H1 (cell line): ENCODE results near the gene KREMEN1. TPM values are rescaled to one million over a fixed set of nuclear protein-coding genes. Genes with fewer than 3 reads are reported as not detected.

Experiments
- CTCF ChIA-PET: fragments of 300-600 bp; sonication (Branson Sonifier 250); formaldehyde crosslinking; loops from one replicate; lab custom pipeline; 2021; ENCODE audit not compliant: partially characterized antibody; lab: Charles Lee
- POLR2A ChIA-PET: fragments of 300-600 bp; sonication (Branson Sonifier 250); formaldehyde crosslinking; loops from one replicate; lab custom pipeline; 2021; ENCODE audit warnings: inconsistent platforms; ENCODE audit not compliant: partially characterized antibody; lab: Charles Lee
- DNase-seq, 2 experiments: peaks; one replicate each; pipeline versions ENCODE4 v3.0.0 to v3.0.0-alpha.2; 2010 to 2022; ENCODE audit warnings: low spot score in 2 of 2, low read depth in 1 of 2, mixed read lengths in 1 of 2
- FAIRE-seq: peaks from 2 replicates; lab custom pipeline; 2011; peaks lifted over from hg19 to GRCh38; lab: Jason Lieb, UNC
- H2AFZ ChIP-seq: 2 replicates; pipeline ENCODE4 v1.8.1; 2012; ENCODE audit warnings: low read length, inconsistent platforms
- H2AK5ac ChIP-seq: 2 replicates; pipeline ENCODE4 v1.6.1; 2013; ENCODE audit warnings: low read depth, low read length
- H2BK120ac ChIP-seq: replicated peaks from 2 replicates; pipeline ENCODE3; 2013; ENCODE audit warnings: low read depth, low read length, inconsistent platforms
- H2BK12ac ChIP-seq: 2 replicates; pipeline ENCODE4 v1.6.1; 2013; ENCODE audit warnings: low read depth, low read length
- H2BK15ac ChIP-seq: 2 replicates; pipeline ENCODE4 v1.6.1; 2013; ENCODE audit warnings: low read length
- H2BK20ac ChIP-seq: 2 replicates; pipeline ENCODE4 v1.6.1; 2013; ENCODE audit warnings: low read length
- H2BK5ac ChIP-seq: 2 replicates; pipeline ENCODE4 v1.6.1; 2013; ENCODE audit warnings: low read depth, low read length
- H3K14ac ChIP-seq: 2 replicates; pipeline ENCODE4 v1.6.1; 2013; ENCODE audit warnings: inconsistent platforms; ENCODE audit not compliant: insufficient read length
- H3K18ac ChIP-seq: 2 replicates; pipeline ENCODE4 v1.6.1; 2013; ENCODE audit warnings: low read length; ENCODE audit errors: extremely low read depth
- H3K23ac ChIP-seq: 2 replicates; pipeline ENCODE4 v1.6.1; 2013; ENCODE audit warnings: inconsistent platforms; ENCODE audit not compliant: insufficient read length
- H3K23me2 ChIP-seq: 2 replicates; pipeline ENCODE4 v1.6.1; 2013; ENCODE audit warnings: low read depth, low read length
- H3K27ac ChIP-seq: 2 replicates; pipeline ENCODE4 v1.6.1; 2011; ENCODE audit warnings: low read depth, low read length, inconsistent platforms
- H3K27me3 ChIP-seq, 4 experiments: replicated peaks in 1 of 4; 1 replicate in 1 of 4; 2 replicates in 3 of 4; pipeline versions ENCODE4 v1.6.1 to v1.8.1; 2011 to 2013; ENCODE audit warnings: low read length in 3 of 4, mild to moderate bottlenecking in 3 of 4, inconsistent platforms in 2 of 4, mixed read lengths in 2 of 4, moderate library complexity in 1 of 4; ENCODE audit not compliant: control insufficient read depth in 3 of 4, insufficient read depth in 3 of 4; ENCODE audit errors: extremely low read depth in 1 of 4
- H3K36me3 ChIP-seq, 4 experiments: 2 replicates each; pipeline versions ENCODE4 v1.6.1 to v1.8.1; 2011 to 2013; ENCODE audit warnings: mild to moderate bottlenecking in 4 of 4, low read length in 3 of 4, moderate library complexity in 2 of 4, control low read depth in 1 of 4, inconsistent platforms in 1 of 4; ENCODE audit not compliant: insufficient read depth in 4 of 4, control insufficient read depth in 2 of 4
- H3K4ac ChIP-seq: replicated peaks from 2 replicates; pipeline ENCODE3; 2013; ENCODE audit warnings: low read length, low read depth, mixed read lengths, inconsistent platforms; ENCODE audit not compliant: insufficient read length
- H3K4me1 ChIP-seq, 4 experiments: replicated peaks in 1 of 4; 1 replicate in 1 of 4; 2 replicates in 3 of 4; pipeline versions ENCODE4 v1.6.1 to v1.8.1; 2011 to 2013; ENCODE audit warnings: low read length in 3 of 4, inconsistent platforms in 2 of 4, mixed read lengths in 1 of 4; ENCODE audit not compliant: insufficient read depth in 4 of 4, control insufficient read depth in 3 of 4
- H3K4me2 ChIP-seq, 2 experiments: 2 replicates each; pipeline versions ENCODE4 v1.6.1 to v1.8.1; 2011 to 2013; ENCODE audit warnings: low read depth in 2 of 2, low read length in 2 of 2, control low read depth in 1 of 2, inconsistent platforms in 1 of 2, mild to moderate bottlenecking in 1 of 2; ENCODE audit not compliant: insufficient read depth in 1 of 2
- H3K4me3 ChIP-seq, 4 experiments: fragments of 200-600, 300-600 bp in 1 of 4; sonication (generic), shearing (Covaris generic), sonication (Bioruptor Twin) in 1 of 4; 2 replicates each; pipeline versions ENCODE4 v1.5.1 to v1.8.1; 2011 to 2016; ENCODE audit warnings: low read length in 4 of 4, low read depth in 3 of 4, control low read depth in 2 of 4, inconsistent platforms in 2 of 4, mild to moderate bottlenecking in 2 of 4, mixed read lengths in 1 of 4, moderate library complexity in 1 of 4; ENCODE audit not compliant: insufficient read depth in 2 of 4; ENCODE audit errors: extremely low read depth in 1 of 4
- H3K56ac ChIP-seq: replicated peaks from 2 replicates; pipeline ENCODE3; 2013; ENCODE audit warnings: low read depth, mild to moderate bottlenecking, mixed read lengths, low read length, inconsistent platforms; ENCODE audit not compliant: insufficient read length
- H3K79me1 ChIP-seq: 2 replicates; pipeline ENCODE4 v1.6.1; 2013; ENCODE audit warnings: low read depth, low read length, control low read depth
- H3K79me2 ChIP-seq, 2 experiments: 2 replicates each; pipeline versions ENCODE4 v1.6.1 to v1.8.1; 2012 to 2013; ENCODE audit warnings: low read length in 2 of 2, mild to moderate bottlenecking in 2 of 2, inconsistent platforms in 1 of 2; ENCODE audit not compliant: insufficient read depth in 2 of 2, control insufficient read depth in 1 of 2
- H3K9ac ChIP-seq, 4 experiments: replicated peaks in 1 of 4; 1 replicate in 1 of 4; 2 replicates in 3 of 4; pipeline versions ENCODE4 v1.6.1 to v1.8.1; 2011 to 2013; ENCODE audit warnings: low read depth in 3 of 4, low read length in 3 of 4, control low read depth in 2 of 4, mild to moderate bottlenecking in 2 of 4, moderate library complexity in 2 of 4, inconsistent platforms in 1 of 4; ENCODE audit errors: extremely low read depth in 1 of 4
- H3K9me3 ChIP-seq, 2 experiments: 2 replicates each; pipeline versions ENCODE4 v1.6.1 to v1.8.1; 2012 to 2013; ENCODE audit warnings: mild to moderate bottlenecking in 2 of 2, moderate library complexity in 2 of 2, control low read depth in 1 of 2, inconsistent platforms in 1 of 2, low read depth in 1 of 2, low read length in 1 of 2, mixed read lengths in 1 of 2; ENCODE audit not compliant: insufficient read depth in 2 of 2
- H4K20me1 ChIP-seq, 2 experiments: replicated peaks in 1 of 2; 2 replicates each; pipeline versions ENCODE3 to v1.8.1; 2011 to 2013; ENCODE audit warnings: inconsistent platforms in 2 of 2, low read length in 2 of 2, mild to moderate bottlenecking in 1 of 2; ENCODE audit not compliant: insufficient read depth in 2 of 2, control insufficient read depth in 1 of 2
- H4K5ac ChIP-seq: 2 replicates; pipeline ENCODE4 v1.6.1; 2013; ENCODE audit warnings: low read length, low read depth, mixed read lengths, inconsistent platforms; ENCODE audit not compliant: insufficient read length
- H4K8ac ChIP-seq: 2 replicates; pipeline ENCODE4 v1.8.0; 2013; ENCODE audit warnings: mild to moderate bottlenecking, moderate library complexity, low read length, inconsistent platforms; ENCODE audit not compliant: insufficient read depth; ENCODE audit errors: extremely low read depth
- H4K91ac ChIP-seq: replicated peaks from 2 replicates; pipeline ENCODE3; 2013; ENCODE audit warnings: low read length, mixed read lengths, inconsistent platforms; ENCODE audit not compliant: insufficient read length
- BACH1 ChIP-seq: IDR thresholded peaks from 2 replicates; pipeline ENCODE4 v1.6.1; 2012; ENCODE audit warnings: low read length, improper control_type of control experiment
- BCL11A ChIP-seq, 2 experiments: IDR thresholded peaks; one replicate each; pipeline ENCODE4 v1.6.1; 2011; ENCODE audit warnings: low read depth in 2 of 2, low read length in 2 of 2, mild to moderate bottlenecking in 2 of 2
- HDAC6 ChIP-seq: IDR thresholded peaks from one replicate; pipeline ENCODE4 v1.7.1; 2012; ENCODE audit warnings: low read depth, mild to moderate bottlenecking, inconsistent platforms, low read length, moderate library complexity
- JUN ChIP-seq: IDR thresholded peaks from 2 replicates; pipeline ENCODE4 v1.6.1; 2011; ENCODE audit warnings: low read depth, mild to moderate bottlenecking, improper control_type of control experiment, low read length
- NRF1 ChIP-seq: IDR thresholded peaks from 2 replicates; pipeline ENCODE4 v1.6.1; 2011; ENCODE audit warnings: mild to moderate bottlenecking, low read depth, low read length, improper control_type of control experiment
- SP2 ChIP-seq: IDR thresholded peaks from 2 replicates; pipeline ENCODE4 v1.6.1; 2012; ENCODE audit warnings: mild to moderate bottlenecking, low read length, inconsistent platforms
- WGBS, 2 experiments: shearing (Covaris generic) in 1 of 2; methylation state at CpG; one replicate each; pipeline versions ENCODE4 v1.1.6 to v1.1.7; 2013 to 2015; ENCODE audit warnings: low lambda C conversion rate in 2 of 2, mixed read lengths in 2 of 2, inconsistent platforms in 1 of 2, low coverage in 1 of 2, missing lambda C conversion rate in 1 of 2; ENCODE audit not compliant: insufficient replicate concordance in 2 of 2, insufficient coverage in 1 of 2, insufficient read length in 1 of 2; ENCODE audit errors: extremely low coverage in 1 of 2, missing lambda C conversion rate in 1 of 2; 5-methylcytosine and 5-hydroxymethylcytosine counted together
- polyA plus RNA-seq, 7 experiments: library from polyadenylated mRNA; depleted of rRNA in 3 of 7; stranded (reverse) in 5 of 7; unstranded in 2 of 7; fragments of >200 nt in 5 of 7; fragments of 200-250 nt in 2 of 7; gene quantifications; 1 replicate in 5 of 7; 2 replicates in 1 of 7; 4 replicates in 1 of 7; pipeline versions ENCODE4 v1.2.1 to v1.2.3, GENCODE V29; 2011 to 2013; ENCODE audit warnings: missing spikeins in 2 of 7, mixed read lengths in 2 of 7
- total RNA-seq: library from RNA; stranded (reverse); fragmentation: NEBNext Ultra II Directional; extraction: Animal tissue kit (Norgen Biotek cat#: 25700); gene quantifications from 2 replicates; pipeline ENCODE4 v1.2.1, GENCODE V29; 2021

KREMEN1 gene
- total and polyA plus RNA-seq, 2 of the 8 experiments (the other 6 are each of a cell fraction or from before 2014, with no cell fraction given), result 2.1 to 3.2 TPM

GRCh38 chr22:29088809-29089208, 16.0 kb downstream of the KREMEN1 start:
- Histone ChIP-seq H3K23me2 (no peaks in the 10 kb centered on the region), H2AK5ac (no peak overlapping the region), H3K79me1 (no peaks in the 10 kb centered on the region), H3K23ac (no peak overlapping the region), H3K79me2 (no peaks in the 10 kb centered on the region), H2BK20ac (no peak overlapping the region), H2BK15ac (no peak overlapping the region), H4K5ac (no peak overlapping the region), H3K9me3 (no peaks in the 10 kb centered on the region), H2BK12ac (no peak overlapping the region), H3K27ac (no peak overlapping the region), H4K20me1 (peaks cover 0 to 1% of the 10 kb centered on the region in 2 experiments), H3K18ac (no peak overlapping the region), H3K4me2 (no peak overlapping the region), H3K4me3 (no peak overlapping the region), H2AFZ (no peak overlapping the region), H2BK120ac (no peak overlapping the region), H2BK5ac (no peak overlapping the region), H3K27me3 (no peaks in the 10 kb centered on the region), H3K4ac (no peak overlapping the region), H3K9ac (no peak overlapping the region), H4K8ac (no peak overlapping the region), H3K56ac (no peak overlapping the region), H3K4me1 (peaks cover 0 to 3% (median 2%) of the 10 kb centered on the region in 4 experiments; a peak in 3 of 7 replicates), H3K36me3 (no peaks in the 10 kb centered on the region), H3K14ac (no peak overlapping the region), H4K91ac (no peak overlapping the region)
- POLR2A ChIA-PET, result no interaction called here
- FAIRE-seq (no peak), DNase-seq (no peak)
- CTCF ChIA-PET, result interaction anchor here (0.8 to 2.5 kb wide), 6 partner anchors 9 to 157 kb away, joined by 3 to 10 read pairs (median 6); no protein-coding TSS in a partner anchor
- TF ChIP-seq JUN, result no peak
- no peak for TF ChIP-seq SP2
- no peak for TF ChIP-seq HDAC6
- no peak for TF ChIP-seq BCL11A (IDR thresholded peaks at IDR 0.05; ENCODE audit: low read depth in 2 of 2, low read length in 2 of 2)
- no peak for TF ChIP-seq BACH1
- no peak for TF ChIP-seq NRF1
- WGBS, 2 experiments, result 91% methylated on average over 3 of the region's 3 CpGs; no CpG with 5 or more reads in 1 of the 2 experiments
